ENCODE data around the gene PTPRG.
"Not testable (repeated sequence)": the region's sequence is repeated elsewhere in the genome, so short reads cannot be mapped to it uniquely, and the experiment has no call there.

The PTPRG gene

GRCh38 chr3:62036726-62037125, 475.4 kb downstream of the PTPRG start:
- no peak overlapping the region for H3K4me3 ChIP-seq (IDR thresholded peaks at IDR 0.05; ENCODE audit: insufficient read depth, low read depth, low read length)
- H3K9ac ChIP-seq = no peak overlapping the region
- H3K79me2 ChIP-seq (ENCODE audit: insufficient read depth, low read depth) = no peaks in the 10 kb centered on the region
- H3K27ac ChIP-seq = no peak overlapping the region
- no peak overlapping the region for H2AFZ ChIP-seq (ENCODE audit: low read depth)
- no peaks in the 10 kb centered on the region for H3K4me1 ChIP-seq (ENCODE audit: low read depth, poor library complexity, severe bottlenecking)
- no peak for TF ChIP-seq CTCF (conservative IDR thresholded peaks at IDR 0.05; ENCODE audit: low read depth, low read length)
- no peak overlapping the region for H3K4me2 ChIP-seq
- H3K36me3 ChIP-seq (ENCODE audit: insufficient read depth) = no peaks in the 10 kb centered on the region
- no peaks in the 10 kb centered on the region for H4K20me1 ChIP-seq (ENCODE audit: insufficient read depth)
- H3K27me3 ChIP-seq (ENCODE audit: insufficient read depth, low read depth) = no peaks in the 10 kb centered on the region

GRCh38 chr3:62038798-62039197, 477.4 kb downstream of the PTPRG start:
- not testable (repeated sequence) for H3K36me3 ChIP-seq (ENCODE audit: insufficient read depth); H3K27me3 ChIP-seq (ENCODE audit: insufficient read depth, low read depth); H2AFZ ChIP-seq (ENCODE audit: low read depth); H3K4me2 ChIP-seq; H3K4me3 ChIP-seq (IDR thresholded peaks at IDR 0.05; ENCODE audit: insufficient read depth, low read depth, low read length); H3K27ac ChIP-seq; H3K79me2 ChIP-seq (ENCODE audit: insufficient read depth, low read depth); H3K4me1 ChIP-seq (ENCODE audit: low read depth, poor library complexity, severe bottlenecking); H4K20me1 ChIP-seq (ENCODE audit: insufficient read depth); H3K9ac ChIP-seq

- no peak overlapping the region for H3K4me3 ChIP-seq (IDR thresholded peaks at IDR 0.05; ENCODE audit: insufficient read depth, low read depth, low read length)
- H3K9ac ChIP-seq = no peak overlapping the region
- H4K20me1 ChIP-seq (ENCODE audit: insufficient read depth) = no peaks in the 10 kb centered on the region
- no peak overlapping the region for H3K27ac ChIP-seq
- no peak overlapping the region for H2AFZ ChIP-seq (ENCODE audit: low read depth)
- no peaks in the 10 kb centered on the region for H3K36me3 ChIP-seq (ENCODE audit: insufficient read depth)
- H3K79me2 ChIP-seq (ENCODE audit: insufficient read depth, low read depth) = no peaks in the 10 kb centered on the region
- no peak overlapping the region for H3K4me2 ChIP-seq
- H3K4me1 ChIP-seq (ENCODE audit: low read depth, poor library complexity, severe bottlenecking) = no peaks in the 10 kb centered on the region
- TF ChIP-seq CTCF (conservative IDR thresholded peaks at IDR 0.05; ENCODE audit: low read depth, low read length) = no peak
- no peaks in the 10 kb centered on the region for H3K27me3 ChIP-seq (ENCODE audit: insufficient read depth, low read depth)
These were observed 478.2 kb downstream of the PTPRG start for GRCh38 chr3:62039586-62039985.

- H3K4me2 ChIP-seq = no peak overlapping the region
- H3K27ac ChIP-seq = no peak overlapping the region
- no peaks in the 10 kb centered on the region for H4K20me1 ChIP-seq (ENCODE audit: insufficient read depth)
- H3K4me1 ChIP-seq (ENCODE audit: low read depth, poor library complexity, severe bottlenecking) = no peaks in the 10 kb centered on the region
- H3K9ac ChIP-seq = no peak overlapping the region
- no peaks in the 10 kb centered on the region for H3K27me3 ChIP-seq (ENCODE audit: insufficient read depth, low read depth)
- H3K4me3 ChIP-seq (IDR thresholded peaks at IDR 0.05; ENCODE audit: insufficient read depth, low read depth, low read length) = no peak overlapping the region
- TF ChIP-seq CTCF (conservative IDR thresholded peaks at IDR 0.05; ENCODE audit: low read depth, low read length) = no peak
- H3K79me2 ChIP-seq (ENCODE audit: insufficient read depth, low read depth) = no peaks in the 10 kb centered on the region
- H3K36me3 ChIP-seq (ENCODE audit: insufficient read depth) = no peaks in the 10 kb centered on the region
- H2AFZ ChIP-seq (ENCODE audit: low read depth) = no peak overlapping the region
These were observed 480.3 kb downstream of the PTPRG start for GRCh38 chr3:62041681-62042080.

GRCh38 chr3:62044874-62045411, 483.6 kb downstream of the PTPRG start:
- H2AFZ ChIP-seq (ENCODE audit: low read depth) = no peak overlapping the region
- no peak overlapping the region for H3K4me3 ChIP-seq (IDR thresholded peaks at IDR 0.05; ENCODE audit: insufficient read depth, low read depth, low read length)
- H3K4me1 ChIP-seq (ENCODE audit: low read depth, poor library complexity, severe bottlenecking) = no peaks in the 10 kb centered on the region
- H3K27me3 ChIP-seq (ENCODE audit: insufficient read depth, low read depth) = no peaks in the 10 kb centered on the region
- no peak overlapping the region for H3K4me2 ChIP-seq
- no peak for TF ChIP-seq CTCF (conservative IDR thresholded peaks at IDR 0.05; ENCODE audit: low read depth, low read length)
- H3K27ac ChIP-seq = no peak overlapping the region
- H3K36me3 ChIP-seq (ENCODE audit: insufficient read depth) = no peaks in the 10 kb centered on the region
- H4K20me1 ChIP-seq (ENCODE audit: insufficient read depth) = no peaks in the 10 kb centered on the region
- H3K79me2 ChIP-seq (ENCODE audit: insufficient read depth, low read depth) = no peaks in the 10 kb centered on the region
- no peak overlapping the region for H3K9ac ChIP-seq
